Transverse colon (tissue), 4 donors: Measurements from ENCODE around the gene SPEN.

ENCODE experiments used
- CTCF ChIP-seq, 5 experiments: fragments of 200-600 bp in 3 of 5; fragments of 450-650 bp in 2 of 5; sonication (generic) in 3 of 5; IDR thresholded peaks; 1 replicate in 2 of 5; 2 replicates in 3 of 5; pipeline ENCODE4 v1.5.1; 2016 to 2017; ENCODE audit warnings: antibody characterized with exemption in 5 of 5, inconsistent platforms in 3 of 5, mild to moderate bottlenecking in 2 of 5, moderate library complexity in 1 of 5
- EP300 ChIP-seq: sonication (generic); formaldehyde crosslinking; IDR thresholded peaks from one replicate; pipeline ENCODE4 v1.6.1; 2017; ENCODE audit warnings: antibody characterized with exemption, low read depth
- POLR2A ChIP-seq: fragments of 450-650 bp; IDR thresholded peaks from one replicate; pipeline ENCODE4 v1.6.1; 2016; ENCODE audit warnings: antibody characterized with exemption, mild to moderate bottlenecking, moderate library complexity
- POLR2AphosphoS5 ChIP-seq, 3 donors: sonication (generic); formaldehyde crosslinking; IDR thresholded peaks; one replicate each; pipeline ENCODE4 v1.6.1; 2016; ENCODE audit warnings: antibody characterized with exemption in 3 of 3

- no peak for TF ChIP-seq CTCF (IDR thresholded peaks at IDR 0.05)
- TF ChIP-seq POLR2AphosphoS5 (IDR thresholded peaks at IDR 0.05) = no peak
- no peak for TF ChIP-seq EP300
- no peak for TF ChIP-seq POLR2A
Observed at GRCh38 chr1:15953791-15954241, 106.3 kb downstream of the SPEN start.
